ENCODE measurements around the gene BEGAIN.

DNA sequence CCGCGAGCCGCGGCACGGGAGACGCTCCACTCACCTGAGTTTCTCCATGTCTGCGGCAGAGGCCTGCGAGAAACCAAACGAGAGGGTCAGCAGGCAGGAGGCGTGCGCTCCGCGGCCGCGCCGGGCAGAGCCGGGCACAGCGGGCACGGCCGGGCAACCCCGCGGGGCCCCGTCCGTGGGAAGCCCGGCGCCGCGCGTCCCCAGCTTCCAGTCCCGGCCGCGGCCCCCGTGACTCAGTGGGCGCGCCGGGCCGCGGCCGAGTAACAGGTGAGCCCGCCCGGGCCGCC is 19.4 kb downstream of the BEGAIN start:
- TF ChIP-seq, protein P1, sequence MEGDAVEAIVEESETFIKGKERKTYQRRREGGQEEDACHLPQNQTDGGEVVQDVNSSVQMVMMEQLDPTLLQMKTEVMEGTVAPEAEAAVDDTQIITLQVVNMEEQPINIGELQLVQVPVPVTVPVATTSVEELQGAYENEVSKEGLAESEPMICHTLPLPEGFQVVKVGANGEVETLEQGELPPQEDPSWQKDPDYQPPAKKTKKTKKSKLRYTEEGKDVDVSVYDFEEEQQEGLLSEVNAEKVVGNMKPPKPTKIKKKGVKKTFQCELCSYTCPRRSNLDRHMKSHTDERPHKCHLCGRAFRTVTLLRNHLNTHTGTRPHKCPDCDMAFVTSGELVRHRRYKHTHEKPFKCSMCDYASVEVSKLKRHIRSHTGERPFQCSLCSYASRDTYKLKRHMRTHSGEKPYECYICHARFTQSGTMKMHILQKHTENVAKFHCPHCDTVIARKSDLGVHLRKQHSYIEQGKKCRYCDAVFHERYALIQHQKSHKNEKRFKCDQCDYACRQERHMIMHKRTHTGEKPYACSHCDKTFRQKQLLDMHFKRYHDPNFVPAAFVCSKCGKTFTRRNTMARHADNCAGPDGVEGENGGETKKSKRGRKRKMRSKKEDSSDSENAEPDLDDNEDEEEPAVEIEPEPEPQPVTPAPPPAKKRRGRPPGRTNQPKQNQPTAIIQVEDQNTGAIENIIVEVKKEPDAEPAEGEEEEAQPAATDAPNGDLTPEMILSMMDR (IDR thresholded peaks at IDR 0.05 in 2 of 3, conservative IDR thresholded peaks at IDR 0.05 in 1 of 3; ENCODE audit: insufficient read depth in 2 of 3, low read depth in 1 of 3, low read length in 3 of 3) = no peak
- TF ChIP-seq, protein P2, sequence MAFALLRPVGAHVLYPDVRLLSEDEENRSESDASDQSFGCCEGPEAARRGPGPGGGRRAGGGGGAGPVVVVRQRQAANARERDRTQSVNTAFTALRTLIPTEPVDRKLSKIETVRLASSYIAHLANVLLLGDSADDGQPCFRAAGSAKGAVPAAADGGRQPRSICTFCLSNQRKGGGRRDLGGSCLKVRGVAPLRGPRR (CRISPR knock-in tag; IDR thresholded peaks at IDR 0.05) = no peak
- TF ChIP-seq POLR2AphosphoS5 (IDR thresholded peaks at IDR 0.05; ENCODE audit: control insufficient read depth, insufficient read depth, low read depth, low read length) (no peak), SNIP1 (IDR thresholded peaks at IDR 0.05; ENCODE audit: low read depth) (no peak), TEAD4 (IDR thresholded peaks at IDR 0.05; ENCODE audit: low read length) (no peak), TEAD4 (CRISPR knock-in tag; IDR thresholded peaks at IDR 0.05; ENCODE audit: borderline replicate concordance) (no peak), ZNF121 (CRISPR knock-in tag; conservative IDR thresholded peaks at IDR 0.05) (no peak), NRF1 (conservative IDR thresholded peaks at IDR 0.05 in 1 of 2, IDR thresholded peaks at IDR 0.05 in 1 of 2) (no peak)
- TF ChIP-seq, protein P3, sequence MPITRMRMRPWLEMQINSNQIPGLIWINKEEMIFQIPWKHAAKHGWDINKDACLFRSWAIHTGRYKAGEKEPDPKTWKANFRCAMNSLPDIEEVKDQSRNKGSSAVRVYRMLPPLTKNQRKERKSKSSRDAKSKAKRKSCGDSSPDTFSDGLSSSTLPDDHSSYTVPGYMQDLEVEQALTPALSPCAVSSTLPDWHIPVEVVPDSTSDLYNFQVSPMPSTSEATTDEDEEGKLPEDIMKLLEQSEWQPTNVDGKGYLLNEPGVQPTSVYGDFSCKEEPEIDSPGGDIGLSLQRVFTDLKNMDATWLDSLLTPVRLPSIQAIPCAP (CRISPR knock-in tag; IDR thresholded peaks at IDR 0.05; ENCODE audit: borderline replicate concordance) = no peak

Data from K562 (cell line).